GM08714 (cell line): ENCODE data around the gene FHIT.

Source experiments
- H3K4me3 ChIP-seq: fragments of 200-500 bp; sonication (Bioruptor generic); 2 replicates; pipeline ENCODE4 v1.5.1; 2014; ENCODE audit warnings: mild to moderate bottlenecking, low read length, inconsistent platforms
- ZNF274 ChIP-seq: IDR thresholded peaks from 2 replicates; pipeline ENCODE4 v1.6.1; 2012; ENCODE audit warnings: mild to moderate bottlenecking, low read depth, low read length

FHIT gene

DNA sequence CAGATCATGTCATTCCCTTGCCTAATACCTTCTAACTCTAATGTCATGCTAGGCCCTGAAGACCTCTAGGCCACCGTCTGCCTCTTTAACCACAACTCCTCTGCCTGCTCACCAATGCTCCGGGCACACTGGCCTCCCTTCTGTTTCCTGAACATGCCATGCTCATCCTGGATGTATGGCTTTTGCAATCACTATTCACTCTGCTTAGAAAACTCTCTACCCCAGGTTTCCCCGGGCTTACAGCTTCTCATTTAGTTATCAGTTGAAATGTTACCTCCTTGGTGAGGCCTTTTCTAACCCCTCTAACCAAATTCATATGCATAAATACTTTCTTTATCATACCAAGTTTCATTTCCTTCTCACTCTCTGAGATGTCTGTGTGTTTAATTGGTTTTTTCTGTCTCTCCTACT, 1473.6 kb downstream of the FHIT start:
- TF ChIP-seq ZNF274 = no peak
- no peak overlapping the region for H3K4me3 ChIP-seq

DNA sequence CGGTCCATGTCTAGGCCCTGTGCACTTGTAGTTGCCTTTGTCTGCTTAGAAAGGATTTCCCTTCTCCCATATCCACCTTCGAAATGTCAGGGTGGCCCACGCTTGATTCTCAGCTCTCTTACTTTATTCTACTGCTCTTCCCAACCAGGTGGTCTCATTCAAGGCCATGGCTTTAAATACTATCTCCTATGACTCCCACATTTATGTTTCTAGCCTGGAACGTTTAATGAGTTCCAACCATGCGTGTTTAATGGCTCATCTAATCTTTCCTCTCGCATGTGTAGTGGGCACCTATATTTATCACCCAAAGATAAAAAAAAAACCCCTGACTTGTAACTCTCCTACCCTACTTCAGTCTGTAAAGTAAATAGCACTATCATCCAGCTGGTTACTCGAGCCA, 1474.2 kb downstream of the FHIT start:
- H3K4me3 ChIP-seq = no peak overlapping the region
- no peak for TF ChIP-seq ZNF274

DNA sequence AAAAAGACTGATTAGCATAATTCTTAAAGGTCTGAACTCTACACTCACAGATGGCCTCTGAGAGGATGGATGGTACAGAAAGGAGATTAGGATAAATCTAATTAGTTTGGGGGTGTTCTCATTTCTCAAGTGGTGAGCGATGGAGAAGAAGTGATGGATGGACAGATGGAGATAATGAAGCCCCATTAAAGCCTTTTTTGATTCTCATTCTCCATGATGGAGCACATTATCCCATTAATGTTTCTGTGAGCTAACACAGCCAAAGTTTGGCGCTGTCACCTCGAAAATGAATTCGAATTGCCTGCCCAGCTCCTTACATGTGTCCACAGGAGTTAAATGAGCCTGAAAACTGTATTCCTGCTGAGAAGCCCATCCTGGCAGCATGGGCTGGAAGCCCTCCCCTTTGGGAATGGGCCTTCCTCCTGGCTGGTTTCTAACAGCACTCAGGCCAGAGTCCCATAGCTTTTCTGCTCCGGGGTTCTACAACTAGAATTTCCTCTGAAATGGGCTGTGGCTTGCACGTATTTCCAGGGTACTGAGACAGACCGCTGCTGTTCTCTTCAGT, 1475.4 kb downstream of the FHIT start:
- TF ChIP-seq ZNF274 = no peak
- no peak overlapping the region for H3K4me3 ChIP-seq

DNA sequence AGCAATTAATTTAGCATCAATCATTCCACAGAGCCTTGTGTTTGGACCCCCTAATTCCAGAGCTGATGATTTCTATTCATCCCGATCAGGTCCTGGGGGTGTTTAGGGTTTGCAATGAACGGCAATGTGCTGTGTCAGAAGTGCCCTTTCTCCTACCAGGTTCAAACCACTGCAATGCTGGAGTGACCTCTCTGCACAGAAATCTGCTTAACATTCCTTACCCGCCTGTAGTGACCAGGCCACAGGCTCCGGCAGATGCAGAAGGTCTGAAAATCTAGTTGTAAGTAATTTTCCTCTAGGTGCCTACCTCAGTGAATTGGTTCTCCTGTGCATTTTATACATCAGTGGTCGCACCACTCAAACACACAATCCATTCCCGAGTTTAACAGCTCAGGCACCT, 1476.1 kb downstream of the FHIT start:
- no peak for TF ChIP-seq ZNF274
- no peak overlapping the region for H3K4me3 ChIP-seq

DNA sequence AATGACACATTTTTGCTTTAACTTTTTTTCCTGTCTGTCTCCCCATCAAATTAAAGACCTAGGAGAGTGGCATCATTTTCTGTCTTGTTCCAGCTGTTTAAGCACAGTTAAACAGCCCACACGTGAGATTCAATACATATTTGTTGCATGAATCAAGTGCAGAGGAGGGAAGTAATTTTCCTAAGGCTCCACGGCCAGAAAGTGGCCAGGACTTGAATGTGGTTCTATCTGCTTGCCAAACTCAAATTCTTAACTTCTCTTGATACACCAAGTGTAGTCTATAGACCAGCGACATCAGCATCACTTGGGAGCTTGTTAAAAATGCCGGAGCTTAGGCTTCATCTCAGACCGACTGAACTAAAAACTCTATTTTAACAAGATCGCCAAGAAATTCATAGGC, 1476.6 kb downstream of the FHIT start:
- TF ChIP-seq ZNF274 = no peak
- H3K4me3 ChIP-seq = no peak overlapping the region

DNA sequence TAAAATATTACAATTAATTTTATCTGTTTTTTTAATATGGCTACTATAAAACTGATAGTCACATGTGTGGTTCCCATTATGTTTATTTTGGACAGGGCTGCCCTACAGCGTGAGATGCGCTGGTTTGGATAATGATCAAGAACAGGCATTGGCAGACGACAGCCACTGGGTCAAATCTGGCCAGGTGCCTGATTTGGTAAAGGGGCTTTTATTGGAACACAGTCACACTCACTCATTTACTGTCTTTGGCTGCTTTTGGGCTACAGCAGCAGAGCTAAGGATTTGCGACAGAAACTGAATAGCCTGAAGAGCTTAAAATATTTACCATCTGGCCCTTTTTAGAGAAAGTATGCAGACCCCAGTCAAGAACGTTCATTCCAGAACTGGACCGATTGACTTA, 1477.3 kb downstream of the FHIT start:
- TF ChIP-seq ZNF274 = no peak
- H3K4me3 ChIP-seq = no peak overlapping the region

DNA sequence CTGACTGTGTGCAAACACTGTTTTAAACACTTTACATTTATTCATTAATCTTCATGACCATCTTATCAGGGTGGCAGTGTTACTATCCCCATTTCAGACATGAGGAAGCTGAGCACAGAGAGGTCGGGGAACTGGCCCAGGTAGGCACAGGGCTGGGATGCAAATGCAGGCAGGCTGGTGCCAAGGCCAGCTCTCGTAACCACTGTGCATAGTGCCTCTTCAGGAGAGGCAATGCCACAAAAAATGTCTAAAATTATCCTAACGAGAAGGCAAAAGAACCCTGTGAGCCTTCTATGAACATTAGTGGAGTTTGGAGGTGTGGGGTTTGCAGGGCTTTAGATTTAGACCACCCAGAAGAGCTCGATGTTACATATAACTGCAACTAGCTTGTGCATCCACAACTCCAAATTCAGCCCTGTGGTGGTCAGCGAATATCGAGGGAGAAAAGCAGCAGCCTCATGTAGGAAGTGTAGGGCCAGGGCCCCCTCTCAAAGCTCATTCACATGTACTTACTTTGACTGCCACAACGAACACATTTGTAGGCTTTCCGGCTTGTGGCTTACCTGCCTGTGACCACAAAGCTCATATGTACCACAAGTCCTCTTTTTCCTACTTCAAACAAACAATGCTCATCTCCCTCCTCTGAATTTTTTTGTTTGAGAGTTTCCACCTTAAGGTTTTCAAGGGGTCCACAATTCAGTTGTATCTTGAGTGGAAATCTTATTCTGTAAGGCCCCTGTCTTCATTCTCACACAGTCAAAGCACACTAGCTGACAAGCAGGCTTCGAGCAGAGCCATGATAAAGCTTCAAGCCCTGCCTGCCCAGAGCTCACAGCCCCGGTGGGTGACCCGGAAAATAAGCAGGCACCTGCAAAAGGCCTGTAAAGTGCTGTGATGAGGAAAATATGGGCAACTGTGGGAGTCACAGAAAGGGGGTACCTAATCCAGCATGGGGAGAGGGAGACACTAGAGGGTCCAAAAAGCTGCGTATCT, 1478.5 kb downstream of the FHIT start:
- TF ChIP-seq ZNF274 = no peak
- no peak overlapping the region for H3K4me3 ChIP-seq

DNA sequence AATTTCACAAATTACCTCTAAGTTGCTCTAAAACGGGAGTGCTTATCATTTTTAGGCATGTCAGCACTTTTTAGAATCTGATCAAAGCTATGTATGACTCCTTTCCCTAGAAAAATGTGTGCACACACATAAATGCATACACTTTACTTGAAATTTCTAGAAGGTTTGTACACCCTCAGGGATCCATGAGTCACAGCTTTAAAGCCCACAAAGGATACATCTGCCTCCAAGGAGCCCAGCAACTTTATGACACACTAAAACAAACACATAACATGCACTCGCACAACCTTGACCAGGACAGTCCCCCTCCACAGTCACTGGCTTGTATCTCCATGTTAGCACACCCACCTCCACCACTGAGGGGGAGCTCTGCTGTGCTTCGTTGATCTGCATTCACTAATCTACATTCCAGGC, 1479.5 kb downstream of the FHIT start:
- TF ChIP-seq ZNF274 = no peak
- no peak overlapping the region for H3K4me3 ChIP-seq

DNA sequence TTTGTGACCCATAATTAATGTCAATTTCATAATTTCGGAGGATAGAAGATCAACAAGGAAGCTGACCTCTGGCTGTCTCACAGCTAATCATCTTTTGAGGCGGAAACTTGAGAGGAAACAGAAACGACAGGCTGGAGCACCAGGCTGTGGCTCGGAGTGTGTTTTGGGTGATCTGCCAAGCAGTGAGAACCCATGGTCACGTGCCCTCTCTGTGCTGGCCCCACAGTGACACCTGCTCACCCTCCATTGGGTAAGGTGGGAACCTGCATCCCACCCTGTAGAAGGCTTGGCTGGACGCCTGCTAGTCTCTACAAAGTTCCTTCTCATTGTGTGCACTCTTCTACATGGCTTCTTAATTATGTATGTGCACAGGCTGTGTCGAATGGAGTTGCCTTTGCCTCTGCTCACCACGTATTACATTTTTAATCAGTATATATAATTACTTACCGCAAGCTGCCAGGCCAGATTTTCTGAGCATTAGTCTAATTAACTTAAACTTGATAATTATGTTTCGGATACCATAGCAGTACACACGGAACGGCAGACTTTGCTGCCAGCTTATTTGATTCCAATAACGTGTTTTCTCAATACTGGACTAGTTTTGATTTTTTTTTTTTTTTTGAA, 1482.0 kb downstream of the FHIT start:
- TF ChIP-seq ZNF274 = no peak
- no peak overlapping the region for H3K4me3 ChIP-seq

DNA sequence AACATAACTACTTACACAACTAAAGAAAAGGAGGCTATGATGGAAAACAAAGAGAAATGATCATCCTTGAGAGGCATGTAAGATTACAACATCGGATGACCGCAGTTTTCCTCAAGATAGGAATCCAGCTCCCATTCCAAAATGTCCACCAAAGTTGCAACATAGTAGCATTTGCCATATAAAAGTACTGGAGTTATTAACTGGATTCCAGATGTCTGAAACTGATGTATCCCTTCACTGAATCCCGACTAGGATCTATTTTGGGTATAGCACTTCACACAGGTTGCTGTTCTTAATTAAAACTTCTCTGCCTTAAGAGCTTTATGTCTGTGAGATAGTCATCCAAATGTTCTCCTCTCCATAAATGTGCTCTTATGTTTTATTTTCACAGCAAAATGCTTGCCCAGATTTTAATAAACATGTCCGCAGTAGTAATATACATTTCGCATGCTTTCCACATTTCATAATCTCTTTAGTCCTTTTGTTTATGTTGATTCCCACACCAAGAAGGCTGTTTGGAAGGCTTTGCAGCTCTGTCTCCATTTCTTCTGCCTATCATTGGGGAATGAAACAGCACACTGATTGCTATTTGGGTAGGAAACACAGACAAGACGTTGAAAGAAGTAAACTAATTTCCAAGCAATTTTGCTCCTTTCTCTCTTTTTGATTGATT, 1484.9 kb downstream of the FHIT start:
- H3K4me3 ChIP-seq = no peak overlapping the region
- no peak for TF ChIP-seq ZNF274

DNA sequence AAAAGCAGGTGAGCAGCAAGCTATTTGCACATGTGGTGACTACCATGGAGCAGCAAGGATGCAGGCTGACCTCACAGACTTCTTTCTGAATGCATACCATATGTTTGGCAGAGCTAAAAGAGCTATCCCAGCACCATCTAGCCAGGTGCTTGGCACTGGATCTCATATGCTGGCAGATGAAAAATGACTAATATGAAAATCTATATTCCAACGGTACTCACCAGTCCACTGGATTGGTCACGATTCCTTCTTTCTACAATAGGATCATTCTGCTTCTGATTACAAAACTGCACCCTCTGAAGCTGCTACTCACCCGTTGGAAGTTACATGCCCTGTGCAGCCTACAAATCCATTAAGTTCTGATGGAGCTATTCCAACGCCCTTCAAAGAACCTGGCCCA, 1487.1 kb downstream of the FHIT start:
- TF ChIP-seq ZNF274 = no peak
- no peak overlapping the region for H3K4me3 ChIP-seq

DNA sequence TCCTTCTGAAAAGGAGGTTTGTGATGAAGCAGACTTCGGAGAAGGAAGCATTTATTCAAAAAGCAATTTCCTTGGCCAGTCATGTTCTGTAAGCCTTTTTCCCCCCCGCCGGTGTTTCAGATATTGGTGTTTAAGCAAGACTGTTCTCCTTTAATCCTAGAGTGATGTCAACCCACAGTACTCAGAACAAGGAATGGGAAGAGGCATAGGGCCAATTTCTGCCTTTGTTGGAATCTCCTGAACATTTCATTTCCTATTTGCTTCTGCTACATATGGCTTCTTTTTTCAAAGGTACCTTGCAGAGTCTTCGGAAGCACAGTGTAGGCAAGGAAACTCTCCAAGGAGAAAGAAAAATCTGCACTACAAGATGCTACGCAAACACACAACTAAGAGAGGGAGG, 1488.3 kb downstream of the FHIT start:
- H3K4me3 ChIP-seq = no peak overlapping the region
- no peak for TF ChIP-seq ZNF274

DNA sequence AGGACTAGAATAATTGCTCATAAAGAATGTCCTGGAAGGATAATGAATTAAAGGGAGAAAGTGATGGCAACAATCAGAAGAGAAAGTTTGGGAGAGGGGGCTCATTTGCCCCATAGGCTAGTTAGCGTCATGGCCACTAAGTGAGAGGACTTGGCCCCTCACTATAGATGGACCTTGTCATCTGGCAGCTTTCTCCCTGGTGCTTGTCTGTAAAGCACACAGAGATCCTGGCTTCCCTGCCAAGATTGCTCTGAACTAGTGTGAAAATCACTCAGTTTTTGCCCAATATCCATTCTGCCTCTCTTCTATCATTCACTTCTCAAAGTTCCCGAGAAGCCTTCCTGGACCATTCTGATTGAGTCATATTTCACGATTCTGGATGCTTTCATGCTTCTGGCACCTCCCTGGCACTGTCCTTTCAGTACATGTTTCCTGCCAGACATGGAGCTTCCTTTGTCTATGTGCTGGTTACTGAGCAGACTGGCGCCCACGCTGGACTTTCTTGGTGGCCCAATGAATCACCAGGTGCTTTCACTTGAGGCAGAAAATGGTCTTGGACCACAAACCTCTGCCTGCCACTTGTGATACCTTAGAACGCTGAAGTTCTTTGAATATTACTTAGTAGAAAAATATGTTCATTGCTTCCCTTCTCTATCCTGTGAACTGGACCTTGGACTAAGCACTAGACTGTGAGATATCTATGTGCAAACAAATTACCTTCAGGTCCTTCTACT, 1491.8 kb downstream of the FHIT start:
- no peak for TF ChIP-seq ZNF274
- H3K4me3 ChIP-seq = no peak overlapping the region

DNA sequence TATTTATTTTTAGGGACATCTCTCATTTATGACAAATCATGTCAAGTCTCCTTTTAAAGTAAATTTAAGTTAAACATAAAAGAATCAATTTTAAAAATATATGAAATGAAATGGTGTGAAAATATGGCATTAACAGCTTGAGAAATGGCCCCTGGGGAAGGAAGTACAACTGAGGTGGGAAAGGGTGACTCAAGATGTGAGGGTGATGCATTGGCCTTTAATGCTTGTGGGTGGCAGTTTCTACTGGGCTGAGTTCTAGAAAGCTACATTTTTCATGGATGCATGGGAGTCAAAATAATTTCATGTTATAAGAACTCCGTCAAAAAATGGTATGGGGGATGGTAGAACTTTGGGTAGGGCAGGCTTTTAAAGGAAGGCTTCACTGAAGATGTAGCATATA, 1492.6 kb downstream of the FHIT start:
- TF ChIP-seq ZNF274 = no peak
- no peak overlapping the region for H3K4me3 ChIP-seq
